ENCODE data around the gene NFIA. TPM values are rescaled to one million over a fixed set of nuclear protein-coding genes. Genes with fewer than 3 reads are reported as not detected.

NFIA gene
- total RNA-seq, 6 donors from 2014 or later: 33.5 to 94.3 (median 44.9) TPM

DNA sequence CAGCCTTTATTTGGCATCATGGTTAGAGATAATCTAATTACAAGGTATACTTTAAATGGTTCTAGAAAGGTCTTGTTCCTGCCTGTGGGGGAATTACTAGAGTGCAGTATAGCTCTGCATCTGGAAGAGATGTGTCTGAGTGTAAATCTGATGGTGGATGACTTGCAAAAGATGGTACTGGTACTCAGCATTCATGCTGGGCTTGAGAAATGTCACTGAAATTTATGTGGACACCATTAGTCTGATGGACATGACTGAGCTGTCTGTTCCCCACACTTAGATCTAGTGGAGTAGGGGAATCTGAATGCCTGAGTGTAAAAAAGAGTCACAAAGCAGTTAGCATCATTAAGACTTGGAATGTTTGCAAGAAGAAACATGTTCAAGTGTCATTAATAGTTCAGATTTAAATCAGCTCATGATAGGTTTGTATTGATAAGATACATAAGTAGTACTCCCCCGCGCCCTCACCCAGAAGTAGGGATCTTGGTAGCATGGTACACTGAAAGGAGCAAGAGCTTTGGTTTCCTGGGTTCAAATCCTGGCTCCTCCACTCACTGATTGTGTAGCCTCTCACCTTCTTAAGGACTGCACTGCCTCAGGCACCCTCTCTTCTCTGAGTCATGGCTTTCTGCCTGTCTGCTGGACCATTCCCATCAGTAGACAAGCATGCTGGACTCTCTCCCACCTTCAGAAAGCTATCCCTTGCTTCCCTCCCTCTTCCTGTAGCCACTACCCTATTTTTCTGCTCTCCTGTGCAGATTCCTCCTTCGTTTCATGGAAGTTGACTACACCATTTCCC is 292.9 kb downstream of the NFIA start:
- 81 to 95% methylated on average over 3 of the region's 3 CpGs for WGBS, 2 donors
- ATAC-seq (ENCODE audit: low FRiP score in 2 of 2) (no peak), DNase-seq (no peak)
- Histone ChIP-seq H3K27me3 (no peaks in the 10 kb centered on the region), H3K4me3 (no peak overlapping the region), H3K36me3 (peaks cover 0 to 3% (median 0%) of the 10 kb centered on the region in 4 donors), H3K27ac (no peak overlapping the region), H3K4me1 (no peaks in the 10 kb centered on the region), H3K9me3 (no peaks in the 10 kb centered on the region)
- TF ChIP-seq POLR2AphosphoS5 (IDR thresholded peaks at IDR 0.05) (no peak), POLR2A (IDR thresholded peaks at IDR 0.05) (no peak), EP300 (IDR thresholded peaks at IDR 0.05) (no peak)
- TF ChIP-seq, protein P1, sequence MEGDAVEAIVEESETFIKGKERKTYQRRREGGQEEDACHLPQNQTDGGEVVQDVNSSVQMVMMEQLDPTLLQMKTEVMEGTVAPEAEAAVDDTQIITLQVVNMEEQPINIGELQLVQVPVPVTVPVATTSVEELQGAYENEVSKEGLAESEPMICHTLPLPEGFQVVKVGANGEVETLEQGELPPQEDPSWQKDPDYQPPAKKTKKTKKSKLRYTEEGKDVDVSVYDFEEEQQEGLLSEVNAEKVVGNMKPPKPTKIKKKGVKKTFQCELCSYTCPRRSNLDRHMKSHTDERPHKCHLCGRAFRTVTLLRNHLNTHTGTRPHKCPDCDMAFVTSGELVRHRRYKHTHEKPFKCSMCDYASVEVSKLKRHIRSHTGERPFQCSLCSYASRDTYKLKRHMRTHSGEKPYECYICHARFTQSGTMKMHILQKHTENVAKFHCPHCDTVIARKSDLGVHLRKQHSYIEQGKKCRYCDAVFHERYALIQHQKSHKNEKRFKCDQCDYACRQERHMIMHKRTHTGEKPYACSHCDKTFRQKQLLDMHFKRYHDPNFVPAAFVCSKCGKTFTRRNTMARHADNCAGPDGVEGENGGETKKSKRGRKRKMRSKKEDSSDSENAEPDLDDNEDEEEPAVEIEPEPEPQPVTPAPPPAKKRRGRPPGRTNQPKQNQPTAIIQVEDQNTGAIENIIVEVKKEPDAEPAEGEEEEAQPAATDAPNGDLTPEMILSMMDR (IDR thresholded peaks at IDR 0.05): no peak

DNA sequence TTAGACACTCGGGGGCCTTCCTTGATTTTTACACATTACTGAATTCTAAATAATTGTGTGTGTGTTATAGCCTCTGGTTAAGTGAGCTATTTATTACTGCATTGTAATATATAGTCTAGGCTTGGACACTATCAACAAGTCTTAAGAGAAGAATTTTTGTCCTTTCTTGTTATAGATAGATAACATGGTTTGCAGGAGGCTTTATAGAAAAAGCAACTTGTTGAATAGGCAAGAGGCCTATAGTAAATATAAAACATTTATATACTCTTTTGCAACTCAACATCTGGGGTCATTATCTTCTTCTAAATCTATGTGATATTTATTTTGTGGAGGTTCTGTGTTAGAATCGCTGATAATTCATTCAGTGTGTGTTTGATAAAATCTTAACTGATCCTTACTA is 293.8 kb downstream of the NFIA start:
- TF ChIP-seq POLR2A (IDR thresholded peaks at IDR 0.05): no peak
- TF ChIP-seq EP300 (IDR thresholded peaks at IDR 0.05): no peak
- no peak for TF ChIP-seq POLR2AphosphoS5 (IDR thresholded peaks at IDR 0.05)
- TF ChIP-seq, protein P1 (IDR thresholded peaks at IDR 0.05): no peak
- DNase-seq: no peak
- H3K9me3 ChIP-seq: no peaks in the 10 kb centered on the region
- H3K27ac ChIP-seq: no peak overlapping the region
- H3K4me1 ChIP-seq: no peaks in the 10 kb centered on the region
- H3K4me3 ChIP-seq: no peak overlapping the region
- no peak for ATAC-seq (ENCODE audit: low FRiP score in 2 of 2)
- no peaks in the 10 kb centered on the region for H3K27me3 ChIP-seq
- 93 to 94% methylated on average over 2 of the region's 2 CpGs for WGBS, 2 donors
- H3K36me3 ChIP-seq: no peaks in the 10 kb centered on the region

DNA sequence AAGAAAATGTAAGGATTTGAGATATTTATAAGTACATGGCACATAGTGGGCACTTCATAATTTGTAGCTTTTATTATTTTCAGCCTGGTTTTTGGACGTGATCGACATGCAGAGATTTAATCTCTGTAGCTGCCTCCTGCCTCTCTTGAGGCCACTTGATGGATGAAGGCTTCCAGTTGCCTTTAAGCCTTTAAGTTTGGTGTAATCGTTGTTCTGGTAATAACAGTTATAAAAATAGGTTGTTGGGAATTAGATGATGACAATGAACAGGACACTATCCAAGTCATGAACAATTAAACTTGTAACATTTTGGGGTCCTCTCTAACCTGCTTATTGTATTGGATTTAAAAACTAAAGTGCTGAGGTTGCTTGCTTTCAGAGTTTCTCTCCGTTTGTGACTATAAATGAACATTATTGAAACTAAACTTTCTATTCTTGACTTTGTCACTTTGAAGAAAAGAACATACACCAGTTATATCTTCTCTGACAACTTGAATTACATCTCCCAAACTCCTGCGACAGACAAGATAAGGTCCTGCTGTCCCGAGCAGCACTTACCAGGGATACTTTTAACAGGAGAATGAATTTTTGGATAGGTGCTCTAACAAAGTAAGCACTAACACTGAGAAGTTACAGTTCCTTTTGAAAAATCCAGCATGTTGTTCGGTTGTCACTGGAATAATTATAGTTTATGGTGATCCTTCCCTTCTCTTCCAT is 295.0 kb downstream of the NFIA start:
- Histone ChIP-seq H3K4me1 (no peaks in the 10 kb centered on the region), H3K27ac (no peak overlapping the region), H3K9me3 (no peaks in the 10 kb centered on the region), H3K27me3 (no peaks in the 10 kb centered on the region), H3K36me3 (no peaks in the 10 kb centered on the region), H3K4me3 (no peak overlapping the region)
- no peak for TF ChIP-seq POLR2A (IDR thresholded peaks at IDR 0.05)
- TF ChIP-seq POLR2AphosphoS5 (IDR thresholded peaks at IDR 0.05): no peak
- TF ChIP-seq EP300 (IDR thresholded peaks at IDR 0.05): no peak
- TF ChIP-seq, protein P1 (IDR thresholded peaks at IDR 0.05): no peak
- ATAC-seq (ENCODE audit: low FRiP score in 2 of 2): no peak
- 87 to 89% methylated on average over 7 of the region's 7 CpGs for WGBS, 2 donors
- no peak for DNase-seq

DNA sequence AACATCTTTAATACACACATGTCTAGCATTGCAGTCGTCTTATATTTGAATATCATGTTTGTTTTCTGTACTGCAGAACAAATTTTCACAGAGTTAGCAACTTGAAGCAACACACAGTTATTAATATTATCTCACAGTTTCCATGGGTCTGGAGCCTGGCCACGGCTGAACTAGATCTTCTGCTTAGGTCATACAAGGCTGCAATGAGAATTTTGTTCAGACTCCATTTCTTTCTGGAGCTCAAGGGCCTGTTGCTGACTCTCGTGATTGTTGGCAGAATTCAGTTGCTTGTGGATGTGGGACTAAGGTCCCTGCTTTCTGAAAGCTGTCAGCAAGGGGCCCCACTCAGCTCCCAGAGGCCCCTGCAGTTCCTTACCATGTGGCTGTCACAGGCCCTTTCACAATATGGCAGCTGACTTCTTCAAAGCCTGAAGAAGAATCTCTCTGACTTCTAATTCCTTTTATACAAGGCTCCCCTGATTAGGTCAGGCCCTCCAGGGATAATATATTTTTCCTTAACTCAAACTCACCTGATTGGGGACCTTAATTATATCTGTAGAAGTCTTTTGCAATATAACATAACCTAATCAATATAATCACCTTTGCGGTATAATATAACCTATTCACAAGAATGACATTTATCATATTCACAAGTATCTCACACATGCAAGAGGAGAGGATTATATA is 296.3 kb downstream of the NFIA start:
- TF ChIP-seq, protein P1 (IDR thresholded peaks at IDR 0.05): no peak
- TF ChIP-seq EP300 (IDR thresholded peaks at IDR 0.05) (no peak), POLR2AphosphoS5 (IDR thresholded peaks at IDR 0.05) (no peak), POLR2A (IDR thresholded peaks at IDR 0.05) (no peak)
- WGBS, 2 donors: 85 to 89% methylated on average over 4 of the region's 4 CpGs
- Histone ChIP-seq H3K4me1 (no peaks in the 10 kb centered on the region), H3K27me3 (no peaks in the 10 kb centered on the region), H3K27ac (no peak overlapping the region), H3K4me3 (no peak overlapping the region), H3K9me3 (no peaks in the 10 kb centered on the region), H3K36me3 (peaks cover 0 to 8% (median 2%) of the 10 kb centered on the region in 4 donors)
- ATAC-seq (ENCODE audit: low FRiP score in 2 of 2) (peak in 1 of 2 donors; percentile 19), DNase-seq (no peak)

All from upper lobe of left lung (tissue), 6 donors.